NB4 (cell line): ENCODE results near the gene CNR1.

Experiments
- MYC ChIP-seq: IDR thresholded peaks from 2 replicates; pipeline ENCODE4 v1.6.1; 2011; ENCODE audit warnings: low read depth, low read length
- TF ChIP-seq, protein P1 (sequence below): IDR thresholded peaks from 2 replicates; pipeline ENCODE4 v1.6.1; 2011; ENCODE audit warnings: low read depth, low read length
- TF ChIP-seq, protein P2 (sequence below): IDR thresholded peaks from one replicate; pipeline ENCODE4 v1.5.1; 2012; ENCODE audit warnings: low read depth, low read length

DNA sequence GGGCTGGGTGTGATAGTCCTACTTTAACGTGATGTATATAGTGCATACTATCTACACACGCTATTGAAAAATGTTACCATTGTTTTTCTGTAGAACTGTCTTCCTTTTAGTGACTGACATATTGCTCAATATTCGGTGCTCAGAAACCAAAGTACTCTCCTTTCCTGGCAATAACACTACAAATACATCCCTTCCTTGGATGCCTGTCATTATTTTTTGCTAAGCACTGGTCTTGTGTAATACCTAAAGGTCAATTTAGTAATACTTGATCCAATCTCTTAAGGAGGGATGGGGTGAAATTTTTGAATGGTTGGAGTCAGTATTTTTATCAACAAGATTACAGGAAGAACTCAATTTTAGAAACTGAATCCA is 23.9 kb downstream of the CNR1 start:
- TF ChIP-seq, protein P1, sequence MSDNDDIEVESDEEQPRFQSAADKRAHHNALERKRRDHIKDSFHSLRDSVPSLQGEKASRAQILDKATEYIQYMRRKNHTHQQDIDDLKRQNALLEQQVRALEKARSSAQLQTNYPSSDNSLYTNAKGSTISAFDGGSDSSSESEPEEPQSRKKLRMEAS = no peak
- TF ChIP-seq, protein P2, sequence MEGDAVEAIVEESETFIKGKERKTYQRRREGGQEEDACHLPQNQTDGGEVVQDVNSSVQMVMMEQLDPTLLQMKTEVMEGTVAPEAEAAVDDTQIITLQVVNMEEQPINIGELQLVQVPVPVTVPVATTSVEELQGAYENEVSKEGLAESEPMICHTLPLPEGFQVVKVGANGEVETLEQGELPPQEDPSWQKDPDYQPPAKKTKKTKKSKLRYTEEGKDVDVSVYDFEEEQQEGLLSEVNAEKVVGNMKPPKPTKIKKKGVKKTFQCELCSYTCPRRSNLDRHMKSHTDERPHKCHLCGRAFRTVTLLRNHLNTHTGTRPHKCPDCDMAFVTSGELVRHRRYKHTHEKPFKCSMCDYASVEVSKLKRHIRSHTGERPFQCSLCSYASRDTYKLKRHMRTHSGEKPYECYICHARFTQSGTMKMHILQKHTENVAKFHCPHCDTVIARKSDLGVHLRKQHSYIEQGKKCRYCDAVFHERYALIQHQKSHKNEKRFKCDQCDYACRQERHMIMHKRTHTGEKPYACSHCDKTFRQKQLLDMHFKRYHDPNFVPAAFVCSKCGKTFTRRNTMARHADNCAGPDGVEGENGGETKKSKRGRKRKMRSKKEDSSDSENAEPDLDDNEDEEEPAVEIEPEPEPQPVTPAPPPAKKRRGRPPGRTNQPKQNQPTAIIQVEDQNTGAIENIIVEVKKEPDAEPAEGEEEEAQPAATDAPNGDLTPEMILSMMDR = no peak
- no peak for TF ChIP-seq MYC
